ENCODE data around the gene BBOF1.
A peak's percentile ranks its signal among the peaks of the same experiment; 100 is the strongest.

The BBOF1 gene

DNA sequence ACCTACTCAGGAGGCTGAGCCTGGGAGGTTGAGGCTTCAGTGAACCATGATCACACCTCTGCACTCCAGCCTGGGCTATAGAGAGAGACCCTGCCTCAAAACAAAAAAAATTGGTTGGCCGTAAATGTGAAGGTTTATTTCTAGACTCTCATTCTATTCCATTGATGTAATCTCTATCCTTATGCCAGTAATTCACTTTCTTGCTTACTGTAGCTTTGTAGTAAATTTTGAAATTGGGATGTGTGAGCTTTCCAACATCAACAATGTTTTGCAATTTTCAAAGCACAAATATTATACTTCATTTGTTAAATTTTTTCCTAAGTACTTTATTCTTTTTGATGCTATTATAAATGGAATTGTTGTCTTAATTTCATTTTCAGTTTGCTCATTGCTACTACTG lies 90.2 kb downstream of the BBOF1 start:
- DNase-seq, result no peak

DNA sequence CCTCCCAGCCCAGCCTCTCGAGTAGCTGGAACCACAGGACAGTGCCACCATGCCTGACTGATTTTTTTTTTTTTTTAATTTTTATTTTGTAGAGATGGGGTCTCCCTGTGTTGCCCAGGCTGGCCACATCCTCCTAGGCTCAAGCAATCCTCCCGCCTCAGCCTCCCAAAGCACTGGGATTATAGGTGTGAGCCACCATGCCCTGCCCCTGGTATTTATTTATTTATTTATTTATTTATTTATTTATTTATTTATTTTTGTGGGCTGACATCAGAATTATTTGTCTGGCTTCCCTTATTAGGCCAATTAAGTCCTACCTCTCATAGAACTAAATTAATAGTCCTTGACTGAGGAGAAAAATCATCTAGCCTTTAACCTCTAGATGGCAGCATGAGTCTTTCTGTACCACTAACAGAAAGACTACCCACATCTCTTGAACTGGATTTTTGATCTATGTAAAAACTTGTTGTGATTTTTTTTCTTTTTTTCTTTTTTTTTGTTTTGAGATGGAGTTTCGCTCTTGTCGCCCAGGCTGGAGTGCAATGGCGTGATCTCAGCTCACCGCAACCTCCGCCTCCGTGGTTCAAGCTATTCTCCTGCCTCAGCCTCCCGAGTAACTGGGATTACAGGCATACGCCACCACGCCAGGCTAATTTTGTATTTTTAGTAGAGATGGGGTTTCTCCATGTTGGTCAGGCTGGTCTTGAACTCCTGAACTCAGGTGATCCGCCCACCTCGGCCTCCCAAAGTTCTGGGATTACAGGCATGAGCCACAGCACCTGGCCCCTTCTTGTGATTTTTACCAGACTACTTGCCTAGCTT lies 92.5 kb downstream of the BBOF1 start:
- DNase-seq, result peak; percentile 19 to 71
